H1 (cell line): ENCODE results near the gene RMND5A. TPM values are rescaled to one million over a fixed set of nuclear protein-coding genes. Genes with fewer than 3 reads are reported as not detected.
"Not testable (repeated sequence)": the region's sequence is repeated elsewhere in the genome, so short reads cannot be mapped to it uniquely, and the experiment has no call there.

Experiments used
- CTCF ChIA-PET: fragments of 300-600 bp; sonication (Branson Sonifier 250); formaldehyde crosslinking; loops from one replicate; lab custom pipeline; 2021; ENCODE audit not compliant: partially characterized antibody; lab: Charles Lee
- POLR2A ChIA-PET: fragments of 300-600 bp; sonication (Branson Sonifier 250); formaldehyde crosslinking; loops from one replicate; lab custom pipeline; 2021; ENCODE audit warnings: inconsistent platforms; ENCODE audit not compliant: partially characterized antibody; lab: Charles Lee
- DNase-seq, 2 experiments: peaks; one replicate each; pipeline versions ENCODE4 v3.0.0 to v3.0.0-alpha.2; 2010 to 2022; ENCODE audit warnings: low spot score in 2 of 2, low read depth in 1 of 2, mixed read lengths in 1 of 2
- FAIRE-seq: peaks from 2 replicates; lab custom pipeline; 2011; peaks lifted over from hg19 to GRCh38; lab: Jason Lieb, UNC
- H2AFZ ChIP-seq: 2 replicates; pipeline ENCODE4 v1.8.1; 2012; ENCODE audit warnings: low read length, inconsistent platforms
- H2AK5ac ChIP-seq: 2 replicates; pipeline ENCODE4 v1.6.1; 2013; ENCODE audit warnings: low read depth, low read length
- H2BK120ac ChIP-seq: replicated peaks from 2 replicates; pipeline ENCODE3; 2013; ENCODE audit warnings: low read depth, low read length, inconsistent platforms
- H2BK12ac ChIP-seq: 2 replicates; pipeline ENCODE4 v1.6.1; 2013; ENCODE audit warnings: low read depth, low read length
- H2BK15ac ChIP-seq: 2 replicates; pipeline ENCODE4 v1.6.1; 2013; ENCODE audit warnings: low read length
- H2BK20ac ChIP-seq: 2 replicates; pipeline ENCODE4 v1.6.1; 2013; ENCODE audit warnings: low read length
- H2BK5ac ChIP-seq: 2 replicates; pipeline ENCODE4 v1.6.1; 2013; ENCODE audit warnings: low read depth, low read length
- H3K14ac ChIP-seq: 2 replicates; pipeline ENCODE4 v1.6.1; 2013; ENCODE audit warnings: inconsistent platforms; ENCODE audit not compliant: insufficient read length
- H3K18ac ChIP-seq: 2 replicates; pipeline ENCODE4 v1.6.1; 2013; ENCODE audit warnings: low read length; ENCODE audit errors: extremely low read depth
- H3K23ac ChIP-seq: 2 replicates; pipeline ENCODE4 v1.6.1; 2013; ENCODE audit warnings: inconsistent platforms; ENCODE audit not compliant: insufficient read length
- H3K23me2 ChIP-seq: 2 replicates; pipeline ENCODE4 v1.6.1; 2013; ENCODE audit warnings: low read depth, low read length
- H3K27ac ChIP-seq: 2 replicates; pipeline ENCODE4 v1.6.1; 2011; ENCODE audit warnings: low read depth, low read length, inconsistent platforms
- H3K27me3 ChIP-seq, 4 experiments: replicated peaks in 1 of 4; 1 replicate in 1 of 4; 2 replicates in 3 of 4; pipeline versions ENCODE4 v1.6.1 to v1.8.1; 2011 to 2013; ENCODE audit warnings: low read length in 3 of 4, mild to moderate bottlenecking in 3 of 4, inconsistent platforms in 2 of 4, mixed read lengths in 2 of 4, moderate library complexity in 1 of 4; ENCODE audit not compliant: control insufficient read depth in 3 of 4, insufficient read depth in 3 of 4; ENCODE audit errors: extremely low read depth in 1 of 4
- H3K36me3 ChIP-seq, 4 experiments: 2 replicates each; pipeline versions ENCODE4 v1.6.1 to v1.8.1; 2011 to 2013; ENCODE audit warnings: mild to moderate bottlenecking in 4 of 4, low read length in 3 of 4, moderate library complexity in 2 of 4, control low read depth in 1 of 4, inconsistent platforms in 1 of 4; ENCODE audit not compliant: insufficient read depth in 4 of 4, control insufficient read depth in 2 of 4
- H3K4ac ChIP-seq: replicated peaks from 2 replicates; pipeline ENCODE3; 2013; ENCODE audit warnings: low read length, low read depth, mixed read lengths, inconsistent platforms; ENCODE audit not compliant: insufficient read length
- H3K4me1 ChIP-seq, 4 experiments: replicated peaks in 1 of 4; 1 replicate in 1 of 4; 2 replicates in 3 of 4; pipeline versions ENCODE4 v1.6.1 to v1.8.1; 2011 to 2013; ENCODE audit warnings: low read length in 3 of 4, inconsistent platforms in 2 of 4, mixed read lengths in 1 of 4; ENCODE audit not compliant: insufficient read depth in 4 of 4, control insufficient read depth in 3 of 4
- H3K4me2 ChIP-seq, 2 experiments: 2 replicates each; pipeline versions ENCODE4 v1.6.1 to v1.8.1; 2011 to 2013; ENCODE audit warnings: low read depth in 2 of 2, low read length in 2 of 2, control low read depth in 1 of 2, inconsistent platforms in 1 of 2, mild to moderate bottlenecking in 1 of 2; ENCODE audit not compliant: insufficient read depth in 1 of 2
- H3K4me3 ChIP-seq, 4 experiments: fragments of 200-600, 300-600 bp in 1 of 4; sonication (generic), shearing (Covaris generic), sonication (Bioruptor Twin) in 1 of 4; 2 replicates each; pipeline versions ENCODE4 v1.5.1 to v1.8.1; 2011 to 2016; ENCODE audit warnings: low read length in 4 of 4, low read depth in 3 of 4, control low read depth in 2 of 4, inconsistent platforms in 2 of 4, mild to moderate bottlenecking in 2 of 4, mixed read lengths in 1 of 4, moderate library complexity in 1 of 4; ENCODE audit not compliant: insufficient read depth in 2 of 4; ENCODE audit errors: extremely low read depth in 1 of 4
- H3K56ac ChIP-seq: replicated peaks from 2 replicates; pipeline ENCODE3; 2013; ENCODE audit warnings: low read depth, mild to moderate bottlenecking, mixed read lengths, low read length, inconsistent platforms; ENCODE audit not compliant: insufficient read length
- H3K79me1 ChIP-seq: 2 replicates; pipeline ENCODE4 v1.6.1; 2013; ENCODE audit warnings: low read depth, low read length, control low read depth
- H3K79me2 ChIP-seq, 2 experiments: 2 replicates each; pipeline versions ENCODE4 v1.6.1 to v1.8.1; 2012 to 2013; ENCODE audit warnings: low read length in 2 of 2, mild to moderate bottlenecking in 2 of 2, inconsistent platforms in 1 of 2; ENCODE audit not compliant: insufficient read depth in 2 of 2, control insufficient read depth in 1 of 2
- H3K9ac ChIP-seq, 4 experiments: replicated peaks in 1 of 4; 1 replicate in 1 of 4; 2 replicates in 3 of 4; pipeline versions ENCODE4 v1.6.1 to v1.8.1; 2011 to 2013; ENCODE audit warnings: low read depth in 3 of 4, low read length in 3 of 4, control low read depth in 2 of 4, mild to moderate bottlenecking in 2 of 4, moderate library complexity in 2 of 4, inconsistent platforms in 1 of 4; ENCODE audit errors: extremely low read depth in 1 of 4
- H3K9me3 ChIP-seq, 2 experiments: 2 replicates each; pipeline versions ENCODE4 v1.6.1 to v1.8.1; 2012 to 2013; ENCODE audit warnings: mild to moderate bottlenecking in 2 of 2, moderate library complexity in 2 of 2, control low read depth in 1 of 2, inconsistent platforms in 1 of 2, low read depth in 1 of 2, low read length in 1 of 2, mixed read lengths in 1 of 2; ENCODE audit not compliant: insufficient read depth in 2 of 2
- H4K20me1 ChIP-seq, 2 experiments: replicated peaks in 1 of 2; 2 replicates each; pipeline versions ENCODE3 to v1.8.1; 2011 to 2013; ENCODE audit warnings: inconsistent platforms in 2 of 2, low read length in 2 of 2, mild to moderate bottlenecking in 1 of 2; ENCODE audit not compliant: insufficient read depth in 2 of 2, control insufficient read depth in 1 of 2
- H4K5ac ChIP-seq: 2 replicates; pipeline ENCODE4 v1.6.1; 2013; ENCODE audit warnings: low read length, low read depth, mixed read lengths, inconsistent platforms; ENCODE audit not compliant: insufficient read length
- H4K8ac ChIP-seq: 2 replicates; pipeline ENCODE4 v1.8.0; 2013; ENCODE audit warnings: mild to moderate bottlenecking, moderate library complexity, low read length, inconsistent platforms; ENCODE audit not compliant: insufficient read depth; ENCODE audit errors: extremely low read depth
- H4K91ac ChIP-seq: replicated peaks from 2 replicates; pipeline ENCODE3; 2013; ENCODE audit warnings: low read length, mixed read lengths, inconsistent platforms; ENCODE audit not compliant: insufficient read length
- WGBS, 2 experiments: shearing (Covaris generic) in 1 of 2; methylation state at CpG; one replicate each; pipeline versions ENCODE4 v1.1.6 to v1.1.7; 2013 to 2015; ENCODE audit warnings: low lambda C conversion rate in 2 of 2, mixed read lengths in 2 of 2, inconsistent platforms in 1 of 2, low coverage in 1 of 2, missing lambda C conversion rate in 1 of 2; ENCODE audit not compliant: insufficient replicate concordance in 2 of 2, insufficient coverage in 1 of 2, insufficient read length in 1 of 2; ENCODE audit errors: extremely low coverage in 1 of 2, missing lambda C conversion rate in 1 of 2; 5-methylcytosine and 5-hydroxymethylcytosine counted together
- polyA plus RNA-seq, 7 experiments: library from polyadenylated mRNA; depleted of rRNA in 3 of 7; stranded (reverse) in 5 of 7; unstranded in 2 of 7; fragments of >200 nt in 5 of 7; fragments of 200-250 nt in 2 of 7; gene quantifications; 1 replicate in 5 of 7; 2 replicates in 1 of 7; 4 replicates in 1 of 7; pipeline versions ENCODE4 v1.2.1 to v1.2.3, GENCODE V29; 2011 to 2013; ENCODE audit warnings: missing spikeins in 2 of 7, mixed read lengths in 2 of 7
- total RNA-seq: library from RNA; stranded (reverse); fragmentation: NEBNext Ultra II Directional; extraction: Animal tissue kit (Norgen Biotek cat#: 25700); gene quantifications from 2 replicates; pipeline ENCODE4 v1.2.1, GENCODE V29; 2021

Gene RMND5A
- total and polyA plus RNA-seq, 2 of the 8 experiments (the other 6 are each of a cell fraction or from before 2014, with no cell fraction given), result 21.0 to 66.2 TPM

DNA sequence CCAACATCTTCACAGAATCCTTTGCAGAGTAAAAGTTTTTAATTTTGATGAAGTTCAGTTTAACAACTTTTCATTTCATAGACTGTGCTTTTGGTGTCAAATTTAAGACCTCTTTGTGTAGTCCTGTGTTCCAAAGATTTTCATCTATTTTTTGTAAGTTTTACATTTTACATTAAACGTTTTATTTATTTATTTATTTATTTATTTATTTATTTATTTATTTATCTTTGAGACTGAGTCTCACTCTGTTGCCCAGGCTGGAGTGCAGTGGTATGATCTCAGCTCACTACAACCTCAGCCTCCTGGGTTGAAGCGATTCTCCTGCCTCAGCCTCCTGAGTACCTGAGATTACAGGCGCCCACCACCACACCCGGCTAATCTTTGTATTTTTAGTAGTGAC, 12.0 kb upstream of the RMND5A start:
- H3K36me3 ChIP-seq, H3K9ac ChIP-seq, FAIRE-seq, H3K4me2 ChIP-seq, H3K9me3 ChIP-seq, H2BK20ac ChIP-seq, CTCF ChIA-PET, H2BK12ac ChIP-seq, H3K56ac ChIP-seq, H2BK5ac ChIP-seq, H4K8ac ChIP-seq, H3K27me3 ChIP-seq, H2AFZ ChIP-seq, H4K91ac ChIP-seq, H3K79me1 ChIP-seq, H3K4me1 ChIP-seq, H2BK15ac ChIP-seq, H3K79me2 ChIP-seq, DNase-seq, POLR2A ChIA-PET, H3K23me2 ChIP-seq, H3K18ac ChIP-seq, H4K5ac ChIP-seq, H2AK5ac ChIP-seq, H2BK120ac ChIP-seq, H3K23ac ChIP-seq, H4K20me1 ChIP-seq, H3K27ac ChIP-seq, H3K4me3 ChIP-seq, H3K4ac ChIP-seq, H3K14ac ChIP-seq: not testable (repeated sequence)
- 92% methylated on average over 4 of the region's 4 CpGs; no CpG with 5 or more reads in 1 of the 2 experiments for WGBS, 2 experiments

DNA sequence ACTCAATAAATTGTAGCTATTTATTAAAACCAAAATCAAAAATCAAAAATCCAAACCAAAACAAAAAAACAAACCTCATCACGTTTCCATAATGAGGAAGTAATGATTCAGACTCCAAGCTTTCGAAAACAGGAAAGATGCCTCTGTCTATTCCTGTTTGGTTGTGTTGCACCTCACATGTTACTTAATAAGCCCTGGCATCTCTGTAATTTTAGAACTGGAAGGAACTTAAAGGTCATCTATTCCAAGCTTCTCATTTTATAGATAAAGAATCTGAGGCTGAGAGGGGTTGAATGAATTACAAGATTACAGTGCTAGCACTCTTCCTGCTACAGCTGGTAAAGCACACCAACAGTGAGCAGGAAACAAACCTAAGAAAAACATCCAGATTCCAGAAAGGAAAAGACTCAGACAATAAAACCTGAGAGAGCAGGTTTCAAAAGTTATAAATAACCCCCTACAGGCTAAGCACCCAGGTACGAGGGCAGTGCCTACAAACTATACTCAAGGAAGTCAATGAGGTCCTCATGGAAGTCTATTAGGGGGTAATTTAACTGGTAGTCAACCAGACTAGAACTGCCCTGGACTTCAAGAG, 5.4 kb upstream of the RMND5A start:
- H2BK120ac ChIP-seq, H3K14ac ChIP-seq, H3K18ac ChIP-seq, H3K56ac ChIP-seq, H2BK20ac ChIP-seq, H3K23ac ChIP-seq, DNase-seq, H2BK12ac ChIP-seq, H3K23me2 ChIP-seq, H3K4me3 ChIP-seq, H3K27ac ChIP-seq, H2BK15ac ChIP-seq, POLR2A ChIA-PET, H2AFZ ChIP-seq, H3K9ac ChIP-seq, FAIRE-seq, H3K27me3 ChIP-seq, CTCF ChIA-PET, H3K9me3 ChIP-seq, H3K4me2 ChIP-seq, H4K20me1 ChIP-seq, H2BK5ac ChIP-seq, H3K4me1 ChIP-seq, H3K4ac ChIP-seq, H4K91ac ChIP-seq, H3K79me1 ChIP-seq, H3K36me3 ChIP-seq, H4K5ac ChIP-seq, H4K8ac ChIP-seq, H2AK5ac ChIP-seq, H3K79me2 ChIP-seq: not testable (repeated sequence)
- WGBS, 2 experiments, result 75% methylated on average over 1 of the region's 3 CpGs; no CpG with 5 or more reads in 1 of the 2 experiments
